ENCODE results near the gene VRK1. TPM values are rescaled to one million over a fixed set of nuclear protein-coding genes. Genes with fewer than 3 reads are reported as not detected.

VRK1 gene
- total and polyA plus RNA-seq, 10 of the 15 experiments (the other 5 are each of a cell fraction or from before 2014, with no cell fraction given), result 50.9 to 137 (median 84.7) TPM

DNA sequence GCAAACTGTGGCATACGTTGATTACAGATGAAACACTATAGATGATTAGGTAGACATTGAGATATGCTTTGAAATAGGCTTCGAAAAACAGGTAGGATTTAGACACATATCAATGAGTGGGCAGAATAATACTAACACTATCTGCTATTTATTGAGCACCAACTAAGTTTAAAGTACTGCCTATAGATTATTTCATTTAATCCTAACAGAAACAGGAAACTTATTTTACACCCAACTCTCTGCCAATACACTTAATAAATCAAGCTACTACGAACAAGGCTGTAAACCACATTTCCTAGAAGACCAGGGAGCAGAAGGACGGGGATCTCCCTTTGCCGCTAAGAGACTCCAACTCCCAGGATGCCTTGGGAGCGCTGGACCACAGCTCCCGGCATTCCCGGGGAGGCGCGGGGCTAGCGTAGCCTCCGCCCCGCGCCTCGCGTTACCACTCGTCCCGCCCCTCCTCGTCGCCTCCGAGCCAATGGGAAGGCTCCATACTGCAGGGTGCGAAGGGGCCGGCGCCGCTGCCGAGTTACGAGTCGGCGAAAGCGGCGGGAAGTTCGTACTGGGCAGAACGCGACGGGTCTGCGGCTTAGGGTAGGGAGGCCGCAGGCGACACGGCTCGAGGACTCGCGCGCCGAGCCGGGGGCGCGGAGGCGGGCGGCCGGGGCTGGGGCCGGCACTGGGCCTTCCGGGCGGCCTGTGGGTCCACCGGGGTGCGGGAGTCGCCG lies at the start of gene VRK1 (continued):
- TF ChIP-seq FOS (IDR thresholded peaks at IDR 0.05; ENCODE audit: borderline replicate concordance, extremely low read depth, insufficient read length), result peak; percentile 26

GRCh38 chr14:96747608-96748007 lies 49.6 kb upstream of the VRK1 start:
- DNase-seq (ENCODE audit: low read depth, low spot score) (no peak), ATAC-seq (no peak), FAIRE-seq (no peak)
- Histone ChIP-seq H3K79me2 (ENCODE audit: control insufficient read depth, insufficient read depth, low read length) (no peaks in the 10 kb centered on the region), H3K4me3 (no peak overlapping the region), H2AFZ (ENCODE audit: control insufficient read depth, low read depth, low read length) (no peak overlapping the region), H3K9me3 (replicated peaks; ENCODE audit: control insufficient read depth, insufficient read depth, low read length) (no peaks in the 10 kb centered on the region), H3K4me2 (ENCODE audit: control insufficient read depth, insufficient read depth) (no peak overlapping the region), H3K36me3 (ENCODE audit: control insufficient read depth in 2 of 2, insufficient read depth in 2 of 2, low read length in 1 of 2) (no peaks in the 10 kb centered on the region), H4K20me1 (ENCODE audit: control insufficient read depth, insufficient read depth) (no peaks in the 10 kb centered on the region), H3K27ac (ENCODE audit: control insufficient read depth, insufficient read depth) (no peak overlapping the region), H3K9ac (ENCODE audit: control insufficient read depth, insufficient read depth, low read length) (no peak overlapping the region), H3K27me3 (replicated peaks in 1 of 2; ENCODE audit: control insufficient read depth in 2 of 2, insufficient read depth in 2 of 2, low read length in 1 of 2) (peaks cover 3% of the 10 kb centered on the region in 2 experiments; a peak in 3 of 4 replicates), H3K4me1 (ENCODE audit: control insufficient read depth, insufficient read depth, low read length) (no peaks in the 10 kb centered on the region)
- CTCF ChIA-PET, result no interaction called here
- in situ Hi-C loops (cut with MboI), result no loop called here
- BruUV-seq (replicated peaks), result no TSS peak
- WGBS (ENCODE audit: insufficient coverage, insufficient replicate concordance, low lambda C conversion rate, missing lambda C conversion rate), result 48% methylated on average over 10 of the region's 10 CpGs
- SMC1A ChIA-PET (ENCODE audit: uncharacterized antibody, unreplicated experiment), result no interaction called here
- POLR2A ChIA-PET, result no interaction called here
- no peak for TF ChIP-seq NBN (IDR thresholded peaks at IDR 0.05)
- TF ChIP-seq POLR2AphosphoS5 (IDR thresholded peaks at IDR 0.05; ENCODE audit: low read length), result no peak
- no peak for TF ChIP-seq BRCA1 (IDR thresholded peaks at IDR 0.05; ENCODE audit: low read depth, low read length)
- no peak for TF ChIP-seq RBBP5 (conservative IDR thresholded peaks at IDR 0.05)
- no peak for TF ChIP-seq TAF1 (IDR thresholded peaks at IDR 0.05; ENCODE audit: borderline replicate concordance, low read depth, low read length)
- TF ChIP-seq CBFB (IDR thresholded peaks at IDR 0.05; ENCODE audit: low read depth), result no peak
- TF ChIP-seq LARP7 (IDR thresholded peaks at IDR 0.05), result no peak
- no peak for TF ChIP-seq NFYA (IDR thresholded peaks at IDR 0.05; ENCODE audit: borderline replicate concordance, low read depth, low read length)
- intact Hi-C loops (cut with micrococcal nuclease; ENCODE audit: unreplicated experiment), result no loop called here
- RAD21 ChIA-PET (ENCODE audit: unreplicated experiment), result no interaction called here

Data from GM12878 (cell line).